ENCODE data around the gene OSBPL3. TPM values are rescaled to one million over a fixed set of nuclear protein-coding genes. Genes with fewer than 3 reads are reported as not detected.

OSBPL3 gene
- total RNA-seq, 1 experiment from 2014 or later, result 36.8 TPM

- no peak overlapping the region for H3K4me3 ChIP-seq (replicated peaks in 1 of 2; ENCODE audit: low read depth in 1 of 2, low read length in 2 of 2)
- DNase-seq (ENCODE audit: low read depth, low spot score) (no peak), ATAC-seq (no peak)
- no TSS peak for BruUV-seq (replicated peaks)
- intact Hi-C loops (cut with micrococcal nuclease), result no loop called here
- H3K9ac ChIP-seq (ENCODE audit: low read length), result no peak overlapping the region
- H3K9me2 ChIP-seq (ENCODE audit: insufficient read depth), result no peaks in the 10 kb centered on the region
- ChIA-PET CTCF (no interaction called here), POLR2A (no interaction called here), RAD21 (ENCODE audit: low non-redundant PET in 1 of 2, low total read pairs in 2 of 2, uncharacterized antibody in 2 of 2, unreplicated experiment in 2 of 2) (no interaction called here)
- H3K27me3 ChIP-seq (ENCODE audit: insufficient read depth, low read length), result no peaks in the 10 kb centered on the region
- peaks cover 10 to 37% of the 10 kb centered on the region in 2 experiments; a peak in 3 of 4 replicates for H3K4me1 ChIP-seq (ENCODE audit: control insufficient read depth in 1 of 2, insufficient read depth in 2 of 2, low read length in 2 of 2)
- no peak overlapping the region for H2AFZ ChIP-seq (ENCODE audit: low read depth, low read length, poor library complexity, severe bottlenecking)
- H4K20me1 ChIP-seq (ENCODE audit: insufficient read depth), result no peaks in the 10 kb centered on the region
- H3K36me3 ChIP-seq (ENCODE audit: control insufficient read depth in 1 of 2, insufficient read depth in 2 of 2, low read length in 2 of 2), result no peaks in the 10 kb centered on the region
- H3K27ac ChIP-seq (ENCODE audit: low read depth, low read length), result no peak overlapping the region
- H3K79me2 ChIP-seq (ENCODE audit: insufficient read depth, low read length), result peaks cover 95% of the 10 kb centered on the region
- no peaks in the 10 kb centered on the region for H3K9me3 ChIP-seq (ENCODE audit: control insufficient read depth in 1 of 2, insufficient read depth in 1 of 2, low read depth in 1 of 2, low read length in 2 of 2)
- TF ChIP-seq POLR2AphosphoS5 (IDR thresholded peaks at IDR 0.05; ENCODE audit: low read depth, low read length) (no peak), CEBPB (IDR thresholded peaks at IDR 0.05; ENCODE audit: low read depth) (no peak), EGR1 (IDR thresholded peaks at IDR 0.05; ENCODE audit: low read depth) (no peak), RAD21 (IDR thresholded peaks at IDR 0.05; ENCODE audit: low read depth) (no peak), SRF (IDR thresholded peaks at IDR 0.05; ENCODE audit: low read depth) (no peak), POLR2A (IDR thresholded peaks at IDR 0.05; ENCODE audit: borderline replicate concordance, extremely low read depth, insufficient read depth, insufficient read length) (no peak), ELF1 (IDR thresholded peaks at IDR 0.05; ENCODE audit: borderline replicate concordance, low read depth) (no peak), FOSL1 (IDR thresholded peaks at IDR 0.05; ENCODE audit: low read depth) (no peak)
- H3K4me2 ChIP-seq (ENCODE audit: low read length), result peak overlapping the region; percentile 17; the same call in 1 of the 2 replicates
Observed at GRCh38 chr7:24898691-24899090, 81.3 kb downstream of the OSBPL3 start.

GRCh38 chr7:24896031-24896501, 83.9 kb downstream of the OSBPL3 start:
- H3K9me3 ChIP-seq (ENCODE audit: control insufficient read depth in 1 of 2, insufficient read depth in 1 of 2, low read depth in 1 of 2, low read length in 2 of 2), result no peaks in the 10 kb centered on the region
- peaks cover 81% of the 10 kb centered on the region for H3K79me2 ChIP-seq (ENCODE audit: insufficient read depth, low read length)
- peak; percentile 38; the same call in 1 of the 2 replicates for ATAC-seq
- H3K4me2 ChIP-seq (ENCODE audit: low read length), result no peak overlapping the region
- H3K27me3 ChIP-seq (ENCODE audit: insufficient read depth, low read length), result no peaks in the 10 kb centered on the region
- ChIA-PET POLR2A (no interaction called here), CTCF (interaction anchor here (1.1 to 1.6 kb wide), 2 partner anchors 76 to 174 kb away, joined by 3 to 4 read pairs; no protein-coding TSS in a partner anchor), RAD21 (ENCODE audit: low non-redundant PET in 1 of 2, low total read pairs in 2 of 2, uncharacterized antibody in 2 of 2, unreplicated experiment in 2 of 2) (no interaction called here)
- TF ChIP-seq YY1 (IDR thresholded peaks at IDR 0.05; ENCODE audit: extremely low read depth, insufficient replicate concordance, low read depth, low read length) (no peak), CTCF (IDR thresholded peaks at IDR 0.05 in 2 of 3, conservative IDR thresholded peaks at IDR 0.05 in 1 of 3; ENCODE audit: borderline replicate concordance in 1 of 3, insufficient read depth in 1 of 3, low read depth in 2 of 3, low read length in 2 of 3) (peak in 1 of 3 experiments; percentile 20; a peak in 1 of 6 replicates), SIN3A (IDR thresholded peaks at IDR 0.05; ENCODE audit: low read depth) (no peak), EZH2phosphoT487 (IDR thresholded peaks at IDR 0.05; ENCODE audit: borderline replicate concordance) (no peak), TCF7L2 (IDR thresholded peaks at IDR 0.05; ENCODE audit: borderline replicate concordance, extremely low read depth, insufficient read depth, insufficient read length) (no peak)
- no peak overlapping the region for H2AFZ ChIP-seq (ENCODE audit: low read depth, low read length, poor library complexity, severe bottlenecking)
- H3K36me3 ChIP-seq (ENCODE audit: control insufficient read depth in 1 of 2, insufficient read depth in 2 of 2, low read length in 2 of 2), result no peaks in the 10 kb centered on the region; a peak in 1 of 4 replicates
- H3K9me2 ChIP-seq (ENCODE audit: insufficient read depth), result no peaks in the 10 kb centered on the region
- BruUV-seq (replicated peaks), result no TSS peak
- peaks cover 3 to 17% of the 10 kb centered on the region in 2 experiments; a peak in 3 of 4 replicates for H3K4me1 ChIP-seq (ENCODE audit: control insufficient read depth in 1 of 2, insufficient read depth in 2 of 2, low read length in 2 of 2)
- H3K4me3 ChIP-seq (replicated peaks in 1 of 2; ENCODE audit: low read depth in 1 of 2, low read length in 2 of 2), result no peak overlapping the region
- no peaks in the 10 kb centered on the region for H4K20me1 ChIP-seq (ENCODE audit: insufficient read depth)
- intact Hi-C loops (cut with micrococcal nuclease), result no loop called here
- no peak overlapping the region for H3K27ac ChIP-seq (ENCODE audit: low read depth, low read length)
- H3K9ac ChIP-seq (ENCODE audit: low read length), result no peak overlapping the region
- DNase-seq (ENCODE audit: low read depth, low spot score), result no peak

Measured in HCT116 (cell line).